WTC11 (cell line): ENCODE results near the gene CTDP1.

Source experiments
- CREB1 ChIP-seq: sonication (generic); formaldehyde crosslinking; IDR thresholded peaks from 2 replicates; pipeline ENCODE4 v1.8.0; 2023; ENCODE audit warnings: mild to moderate bottlenecking, missing genetic modification reagents
- ESRRA ChIP-seq: sonication (generic); formaldehyde crosslinking; IDR thresholded peaks from 2 replicates; pipeline ENCODE4 v1.8.1; 2022; ENCODE audit warnings: mild to moderate bottlenecking, missing genetic modification reagents, borderline replicate concordance
- IRF2 ChIP-seq: sonication (generic); formaldehyde crosslinking; IDR thresholded peaks from 2 replicates; pipeline ENCODE4 v1.8.0; 2022; ENCODE audit warnings: low read depth, missing genetic modification reagents, borderline replicate concordance
- KAT7 ChIP-seq: sonication (generic); formaldehyde crosslinking; IDR thresholded peaks from 2 replicates; pipeline ENCODE4 v1.8.1; 2023; ENCODE audit warnings: missing genetic modification reagents, mild to moderate bottlenecking, borderline replicate concordance
- SMAD3 ChIP-seq: sonication (generic); formaldehyde crosslinking; IDR thresholded peaks from 2 replicates; pipeline ENCODE4 v1.8.0; 2022; ENCODE audit warnings: missing genetic modification reagents, mild to moderate bottlenecking, borderline replicate concordance
- SMAD4 ChIP-seq: sonication (generic); formaldehyde crosslinking; IDR thresholded peaks from 2 replicates; pipeline ENCODE4 v1.8.0; 2022; ENCODE audit warnings: mild to moderate bottlenecking, missing genetic modification reagents
- TP53 ChIP-seq: sonication (generic); formaldehyde crosslinking; IDR thresholded peaks from 2 replicates; pipeline ENCODE4 v1.8.1; 2023; ENCODE audit warnings: mild to moderate bottlenecking, missing genetic modification reagents
- ZNF219 ChIP-seq: sonication (generic); formaldehyde crosslinking; IDR thresholded peaks from 2 replicates; pipeline ENCODE4 v1.8.0; 2023; ENCODE audit warnings: missing genetic modification reagents, mild to moderate bottlenecking, borderline replicate concordance
- TF ChIP-seq, protein P1 (sequence below): fragments of 200-600 bp; IDR thresholded peaks from 2 replicates; pipeline ENCODE4 v1.8.0; 2022; ENCODE audit warnings: antibody characterized with exemption
- TF ChIP-seq, protein P2 (sequence below): sonication (generic); formaldehyde crosslinking; IDR thresholded peaks from 2 replicates; pipeline ENCODE4 v1.8.1; 2023; ENCODE audit warnings: mild to moderate bottlenecking, moderate library complexity, missing genetic modification reagents
- TF ChIP-seq, protein P3 (sequence below): sonication (generic); formaldehyde crosslinking; IDR thresholded peaks from 2 replicates; pipeline ENCODE4 v1.8.1; 2022; ENCODE audit warnings: mild to moderate bottlenecking, missing genetic modification reagents, moderate library complexity, borderline replicate concordance
- TF ChIP-seq, protein P4 (sequence below): sonication (generic); formaldehyde crosslinking; IDR thresholded peaks from 2 replicates; pipeline ENCODE4 v1.8.0; 2022; ENCODE audit warnings: mild to moderate bottlenecking, missing genetic modification reagents
- TF ChIP-seq, protein P5 (sequence below): sonication (generic); formaldehyde crosslinking; IDR thresholded peaks from 2 replicates; pipeline ENCODE4 v1.8.0; 2022; ENCODE audit warnings: mild to moderate bottlenecking, missing genetic modification reagents

DNA sequence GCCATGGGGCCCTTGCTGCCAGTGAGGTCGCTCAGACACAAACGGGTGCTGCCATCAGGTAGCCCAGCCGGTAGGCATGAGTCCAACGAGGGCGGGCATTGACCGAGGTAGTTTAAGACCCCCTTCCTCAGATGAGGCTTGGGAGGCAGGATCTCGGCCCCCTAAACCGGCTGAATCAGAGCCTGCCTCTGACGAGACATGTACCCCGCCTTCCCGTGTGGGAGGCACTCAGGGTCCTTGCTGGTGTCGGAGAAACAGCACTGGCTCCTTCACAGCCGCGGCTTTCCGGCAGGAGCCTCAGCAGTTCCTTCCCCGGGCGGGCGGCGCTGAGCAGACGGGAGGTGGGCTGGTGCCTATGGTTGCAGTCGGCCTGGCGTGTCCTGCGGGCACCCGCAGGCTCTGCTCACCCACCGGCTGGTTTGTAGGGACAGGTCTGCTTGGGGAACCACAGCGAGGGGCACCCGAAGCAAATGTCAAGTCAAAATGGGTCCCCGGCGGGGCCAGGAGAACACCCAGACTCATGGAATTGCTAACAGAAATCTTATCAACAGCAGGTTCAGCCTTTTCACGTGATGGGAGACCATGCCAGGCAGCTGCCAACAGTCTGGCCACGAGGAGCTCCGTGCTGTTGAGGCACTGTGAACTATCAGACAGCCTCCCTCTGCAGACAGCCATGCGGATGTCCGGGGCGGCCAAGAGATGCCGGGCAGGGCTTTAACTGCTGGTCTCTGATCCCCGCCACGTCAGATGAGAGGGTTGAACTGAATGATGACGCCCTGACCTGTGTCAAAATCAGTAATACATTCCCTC lies 121.0 kb downstream of the CTDP1 start:
- TF ChIP-seq, protein P1, sequence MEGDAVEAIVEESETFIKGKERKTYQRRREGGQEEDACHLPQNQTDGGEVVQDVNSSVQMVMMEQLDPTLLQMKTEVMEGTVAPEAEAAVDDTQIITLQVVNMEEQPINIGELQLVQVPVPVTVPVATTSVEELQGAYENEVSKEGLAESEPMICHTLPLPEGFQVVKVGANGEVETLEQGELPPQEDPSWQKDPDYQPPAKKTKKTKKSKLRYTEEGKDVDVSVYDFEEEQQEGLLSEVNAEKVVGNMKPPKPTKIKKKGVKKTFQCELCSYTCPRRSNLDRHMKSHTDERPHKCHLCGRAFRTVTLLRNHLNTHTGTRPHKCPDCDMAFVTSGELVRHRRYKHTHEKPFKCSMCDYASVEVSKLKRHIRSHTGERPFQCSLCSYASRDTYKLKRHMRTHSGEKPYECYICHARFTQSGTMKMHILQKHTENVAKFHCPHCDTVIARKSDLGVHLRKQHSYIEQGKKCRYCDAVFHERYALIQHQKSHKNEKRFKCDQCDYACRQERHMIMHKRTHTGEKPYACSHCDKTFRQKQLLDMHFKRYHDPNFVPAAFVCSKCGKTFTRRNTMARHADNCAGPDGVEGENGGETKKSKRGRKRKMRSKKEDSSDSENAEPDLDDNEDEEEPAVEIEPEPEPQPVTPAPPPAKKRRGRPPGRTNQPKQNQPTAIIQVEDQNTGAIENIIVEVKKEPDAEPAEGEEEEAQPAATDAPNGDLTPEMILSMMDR: no peak
- TF ChIP-seq, protein P2, sequence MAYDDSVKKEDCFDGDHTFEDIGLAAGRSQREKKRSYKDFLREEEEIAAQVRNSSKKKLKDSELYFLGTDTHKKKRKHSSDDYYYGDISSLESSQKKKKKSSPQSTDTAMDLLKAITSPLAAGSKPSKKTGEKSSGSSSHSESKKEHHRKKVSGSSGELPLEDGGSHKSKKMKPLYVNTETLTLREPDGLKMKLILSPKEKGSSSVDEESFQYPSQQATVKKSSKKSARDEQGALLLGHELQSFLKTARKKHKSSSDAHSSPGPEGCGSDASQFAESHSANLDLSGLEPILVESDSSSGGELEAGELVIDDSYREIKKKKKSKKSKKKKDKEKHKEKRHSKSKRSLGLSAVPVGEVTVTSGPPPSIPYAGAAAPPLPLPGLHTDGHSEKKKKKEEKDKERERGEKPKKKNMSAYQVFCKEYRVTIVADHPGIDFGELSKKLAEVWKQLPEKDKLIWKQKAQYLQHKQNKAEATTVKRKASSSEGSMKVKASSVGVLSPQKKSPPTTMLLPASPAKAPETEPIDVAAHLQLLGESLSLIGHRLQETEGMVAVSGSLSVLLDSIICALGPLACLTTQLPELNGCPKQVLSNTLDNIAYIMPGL: no peak
- TF ChIP-seq, protein P3, sequence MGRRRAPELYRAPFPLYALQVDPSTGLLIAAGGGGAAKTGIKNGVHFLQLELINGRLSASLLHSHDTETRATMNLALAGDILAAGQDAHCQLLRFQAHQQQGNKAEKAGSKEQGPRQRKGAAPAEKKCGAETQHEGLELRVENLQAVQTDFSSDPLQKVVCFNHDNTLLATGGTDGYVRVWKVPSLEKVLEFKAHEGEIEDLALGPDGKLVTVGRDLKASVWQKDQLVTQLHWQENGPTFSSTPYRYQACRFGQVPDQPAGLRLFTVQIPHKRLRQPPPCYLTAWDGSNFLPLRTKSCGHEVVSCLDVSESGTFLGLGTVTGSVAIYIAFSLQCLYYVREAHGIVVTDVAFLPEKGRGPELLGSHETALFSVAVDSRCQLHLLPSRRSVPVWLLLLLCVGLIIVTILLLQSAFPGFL: no peak
- no peak for TF ChIP-seq TP53 (CRISPR knock-in tag)
- TF ChIP-seq ZNF219 (CRISPR knock-in tag): no peak
- TF ChIP-seq CREB1 (CRISPR knock-in tag): no peak
- TF ChIP-seq, protein P4, sequence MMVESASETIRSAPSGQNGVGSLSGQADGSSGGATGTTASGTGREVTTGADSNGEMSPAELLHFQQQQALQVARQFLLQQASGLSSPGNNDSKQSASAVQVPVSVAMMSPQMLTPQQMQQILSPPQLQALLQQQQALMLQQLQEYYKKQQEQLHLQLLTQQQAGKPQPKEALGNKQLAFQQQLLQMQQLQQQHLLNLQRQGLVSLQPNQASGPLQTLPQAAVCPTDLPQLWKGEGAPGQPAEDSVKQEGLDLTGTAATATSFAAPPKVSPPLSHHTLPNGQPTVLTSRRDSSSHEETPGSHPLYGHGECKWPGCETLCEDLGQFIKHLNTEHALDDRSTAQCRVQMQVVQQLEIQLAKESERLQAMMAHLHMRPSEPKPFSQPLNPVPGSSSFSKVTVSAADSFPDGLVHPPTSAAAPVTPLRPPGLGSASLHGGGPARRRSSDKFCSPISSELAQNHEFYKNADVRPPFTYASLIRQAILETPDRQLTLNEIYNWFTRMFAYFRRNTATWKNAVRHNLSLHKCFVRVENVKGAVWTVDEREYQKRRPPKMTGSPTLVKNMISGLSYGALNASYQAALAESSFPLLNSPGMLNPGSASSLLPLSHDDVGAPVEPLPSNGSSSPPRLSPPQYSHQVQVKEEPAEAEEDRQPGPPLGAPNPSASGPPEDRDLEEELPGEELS (CRISPR knock-in tag): no peak
- TF ChIP-seq SMAD4 (CRISPR knock-in tag): no peak
- TF ChIP-seq KAT7 (CRISPR knock-in tag): no peak
- TF ChIP-seq, protein P5, sequence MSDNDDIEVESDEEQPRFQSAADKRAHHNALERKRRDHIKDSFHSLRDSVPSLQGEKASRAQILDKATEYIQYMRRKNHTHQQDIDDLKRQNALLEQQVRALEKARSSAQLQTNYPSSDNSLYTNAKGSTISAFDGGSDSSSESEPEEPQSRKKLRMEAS (CRISPR knock-in tag): no peak
- no peak for TF ChIP-seq IRF2
- TF ChIP-seq ESRRA: no peak
- no peak for TF ChIP-seq SMAD3 (CRISPR knock-in tag)
